B cell (primary cell): ENCODE results near the gene SYNDIG1L.

Source experiments
- EZH2 ChIP-seq: IDR thresholded peaks from 2 replicates; pipeline ENCODE4 v1.6.1; 2012; ENCODE audit warnings: borderline replicate concordance, low read depth, mild to moderate bottlenecking, moderate library complexity, low read length; ENCODE audit not compliant: insufficient read depth, poor library complexity, severe bottlenecking
- TF ChIP-seq, protein P1 (sequence below): fragments of 200-600 bp; IDR thresholded peaks from one replicate; pipeline ENCODE4 v1.8.0; 2022; ENCODE audit warnings: antibody characterized with exemption, mild to moderate bottlenecking

DNA sequence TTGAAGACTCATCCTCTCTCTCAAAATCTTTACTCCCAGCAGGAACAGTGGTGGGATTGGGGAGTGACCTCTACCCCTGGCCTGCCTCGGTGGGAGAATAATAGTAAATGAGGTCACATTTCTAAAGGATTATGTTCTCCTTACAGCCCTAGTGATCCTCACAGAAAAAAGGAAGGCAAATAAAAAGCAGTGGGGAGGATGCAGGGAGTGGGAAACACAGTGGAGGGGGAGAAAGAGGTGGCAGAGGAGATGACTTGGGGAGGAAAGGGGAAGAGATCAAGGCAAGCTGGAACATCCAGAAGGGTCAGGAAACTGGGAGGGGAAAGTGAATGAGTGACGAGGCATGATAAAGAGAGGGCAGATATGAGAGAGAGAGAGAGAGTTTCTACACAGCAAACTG, 8.3 kb upstream of the SYNDIG1L start:
- TF ChIP-seq, protein P1, sequence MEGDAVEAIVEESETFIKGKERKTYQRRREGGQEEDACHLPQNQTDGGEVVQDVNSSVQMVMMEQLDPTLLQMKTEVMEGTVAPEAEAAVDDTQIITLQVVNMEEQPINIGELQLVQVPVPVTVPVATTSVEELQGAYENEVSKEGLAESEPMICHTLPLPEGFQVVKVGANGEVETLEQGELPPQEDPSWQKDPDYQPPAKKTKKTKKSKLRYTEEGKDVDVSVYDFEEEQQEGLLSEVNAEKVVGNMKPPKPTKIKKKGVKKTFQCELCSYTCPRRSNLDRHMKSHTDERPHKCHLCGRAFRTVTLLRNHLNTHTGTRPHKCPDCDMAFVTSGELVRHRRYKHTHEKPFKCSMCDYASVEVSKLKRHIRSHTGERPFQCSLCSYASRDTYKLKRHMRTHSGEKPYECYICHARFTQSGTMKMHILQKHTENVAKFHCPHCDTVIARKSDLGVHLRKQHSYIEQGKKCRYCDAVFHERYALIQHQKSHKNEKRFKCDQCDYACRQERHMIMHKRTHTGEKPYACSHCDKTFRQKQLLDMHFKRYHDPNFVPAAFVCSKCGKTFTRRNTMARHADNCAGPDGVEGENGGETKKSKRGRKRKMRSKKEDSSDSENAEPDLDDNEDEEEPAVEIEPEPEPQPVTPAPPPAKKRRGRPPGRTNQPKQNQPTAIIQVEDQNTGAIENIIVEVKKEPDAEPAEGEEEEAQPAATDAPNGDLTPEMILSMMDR, result no peak
- no peak for TF ChIP-seq EZH2
